HepG2 (cell line): Measurements from ENCODE around the gene PXDC1. TPM values are rescaled to one million over a fixed set of nuclear protein-coding genes. Genes with fewer than 3 reads are reported as not detected.

Experiments used
- ATF7 ChIP-seq, 2 experiments: fragments of 450-650 bp in 1 of 2; sonication (generic) in 1 of 2; formaldehyde crosslinking in 1 of 2; IDR thresholded peaks; 2 replicates each; pipeline versions ENCODE4 v1.4.0 to v1.6.1; 2016 to 2020; ENCODE audit warnings: antibody characterized with exemption in 1 of 2, mild to moderate bottlenecking in 1 of 2, missing genetic modification reagents in 1 of 2
- HINFP ChIP-seq: sonication (generic); formaldehyde crosslinking; IDR thresholded peaks from 2 replicates; pipeline ENCODE4 v1.4.0; 2020; ENCODE audit warnings: low read depth, mild to moderate bottlenecking, missing genetic modification reagents
- HNF4A ChIP-seq: sonication (generic); formaldehyde crosslinking; IDR thresholded peaks from 2 replicates; pipeline ENCODE4 v1.4.0; 2020; ENCODE audit warnings: missing genetic modification reagents
- KLF16 ChIP-seq, 2 experiments: sonication (generic) in 1 of 2; formaldehyde crosslinking in 1 of 2; IDR thresholded peaks; 2 replicates each; pipeline versions ENCODE4 v1.6.1 to v1.8.0; 2016 to 2023; ENCODE audit warnings: missing genetic modification reagents in 2 of 2, missing compliant biosample characterization in 1 of 2
- MIXL1 ChIP-seq: IDR thresholded peaks from 2 replicates; pipeline ENCODE4 v1.6.1; 2016
- RCOR2 ChIP-seq: IDR thresholded peaks from 2 replicates; pipeline ENCODE4 v1.6.1; 2016; ENCODE audit warnings: missing biosample characterization, missing genetic modification reagents
- SMC3 ChIP-seq: IDR thresholded peaks from 2 replicates; pipeline ENCODE4 v1.6.1; 2011; ENCODE audit warnings: low read length, improper control_type of control experiment
- SNAPC2 ChIP-seq: sonication (generic); formaldehyde crosslinking; IDR thresholded peaks from 2 replicates; pipeline ENCODE4 v1.8.1; 2022; ENCODE audit warnings: mild to moderate bottlenecking, missing genetic modification reagents
- ZFP90 ChIP-seq: sonication (generic); formaldehyde crosslinking; IDR thresholded peaks from 2 replicates; pipeline ENCODE4 v1.8.0; 2022; ENCODE audit warnings: missing genetic modification reagents, mild to moderate bottlenecking, inconsistent platforms, borderline replicate concordance
- ZIK1 ChIP-seq: sonication (generic); formaldehyde crosslinking; IDR thresholded peaks from 2 replicates; pipeline ENCODE4 v1.5.0; 2020; ENCODE audit warnings: mild to moderate bottlenecking, low read depth, missing genetic modification reagents, borderline replicate concordance
- ZNF101 ChIP-seq: sonication (generic); formaldehyde crosslinking; IDR thresholded peaks from 2 replicates; pipeline ENCODE4 v1.4.0; 2020; ENCODE audit warnings: mild to moderate bottlenecking, low read depth, missing genetic modification reagents, borderline replicate concordance
- ZNF33A ChIP-seq: sonication (generic); formaldehyde crosslinking; IDR thresholded peaks from 2 replicates; pipeline ENCODE4 v1.5.1; 2020; ENCODE audit warnings: missing genetic modification reagents, mild to moderate bottlenecking, moderate library complexity, borderline replicate concordance
- ZNF383 ChIP-seq: sonication (generic); formaldehyde crosslinking; IDR thresholded peaks from 2 replicates; pipeline ENCODE4 v1.4.0; 2020; ENCODE audit warnings: missing genetic modification reagents, mild to moderate bottlenecking, borderline replicate concordance
- ZNF430 ChIP-seq: sonication (generic); formaldehyde crosslinking; IDR thresholded peaks from 2 replicates; pipeline ENCODE4 v1.9.0; 2021; ENCODE audit warnings: mild to moderate bottlenecking, missing genetic modification reagents
- ZZZ3 ChIP-seq: sonication (generic); formaldehyde crosslinking; IDR thresholded peaks from 2 replicates; pipeline ENCODE4 v1.4.0; 2020; ENCODE audit warnings: missing genetic modification reagents, mild to moderate bottlenecking, borderline replicate concordance
- polyA plus RNA-seq, 8 experiments: library from polyadenylated mRNA; depleted of rRNA in 3 of 8; stranded (reverse) in 7 of 8; unstranded in 1 of 8; fragments of >200 nt; fragmentation: Illumina TruSeq in 4 of 8; extraction: Trizol in 4 of 8; gene quantifications; 2 replicates each; pipeline versions ENCODE4 v1.2.1 to v1.2.3, GENCODE V29; 2011 to 2016; ENCODE audit warnings: low read depth in 4 of 8, missing spikeins in 1 of 8, mixed read lengths in 1 of 8; ENCODE audit not compliant: insufficient read depth in 1 of 8
- total RNA-seq, 5 experiments: library from RNA; depleted of rRNA; stranded (reverse); fragments of >200 nt; fragmentation: Illumina TruSeq; extraction: Trizol; gene quantifications; 2 replicates each; pipeline ENCODE4 v1.2.3, GENCODE V29; 2016; ENCODE audit warnings: low read depth in 1 of 5
- TF ChIP-seq, protein P1 (sequence below): sonication (generic); formaldehyde crosslinking; IDR thresholded peaks from 2 replicates; pipeline ENCODE4 v1.5.1; 2020; ENCODE audit warnings: missing genetic modification reagents, mild to moderate bottlenecking, borderline replicate concordance
- TF ChIP-seq, protein P2 (sequence below): sonication (generic); formaldehyde crosslinking; IDR thresholded peaks from 2 replicates; pipeline ENCODE4 v1.9.0; 2021; ENCODE audit warnings: missing genetic modification reagents, mild to moderate bottlenecking, borderline replicate concordance
- TF ChIP-seq, protein P3 (sequence below): IDR thresholded peaks from 2 replicates; pipeline ENCODE4 v1.6.1; 2012; ENCODE audit warnings: low read length, improper control_type of control experiment

PXDC1 gene
- total and polyA plus RNA-seq, 2 of the 13 experiments (the other 11 are each of a cell fraction or from before 2014, with no cell fraction given), result 32.4 to 34.7 TPM

GRCh38 chr6:3776881-3777507 lies 25.5 kb upstream of the PXDC1 start (continued):
- TF ChIP-seq, protein P1, sequence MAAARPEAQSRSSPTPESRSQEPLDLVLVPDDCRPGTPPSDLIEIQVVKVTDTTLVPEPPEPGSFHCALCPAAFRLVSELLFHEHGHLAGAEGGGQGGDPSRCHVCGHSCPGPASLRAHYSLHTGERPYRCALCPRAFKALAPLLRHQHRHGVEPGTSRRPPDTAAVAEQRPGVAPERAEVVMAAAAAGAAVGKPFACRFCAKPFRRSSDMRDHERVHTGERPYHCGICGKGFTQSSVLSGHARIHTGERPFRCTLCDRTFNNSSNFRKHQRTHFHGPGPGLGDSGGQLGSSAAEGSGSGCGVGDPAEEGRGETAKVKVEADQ (CRISPR knock-in tag), result no peak
- TF ChIP-seq ZNF33A (CRISPR knock-in tag) (no peak), SNAPC2 (CRISPR knock-in tag) (no peak), HNF4A (CRISPR knock-in tag) (no peak), ATF7 (IDR thresholded peaks at IDR 0.05) (peak; percentile 37; the same call in 1 of the 2 replicates), ATF7 (CRISPR knock-in tag; IDR thresholded peaks at IDR 0.05) (no peak), ZNF101 (CRISPR knock-in tag) (no peak), MIXL1 (no peak), SMC3 (peak; percentile 39), HINFP (no peak), ZNF383 (no peak), KLF16 (CRISPR knock-in tag; IDR thresholded peaks at IDR 0.05) (no peak), ZNF430 (no peak), RCOR2 (CRISPR knock-in tag) (no peak), ZIK1 (CRISPR knock-in tag) (no peak), ZZZ3 (CRISPR knock-in tag) (no peak), ZFP90 (CRISPR knock-in tag) (0 out of 2 replicates have a peak, but pooled peaks have one; percentile 44)
- TF ChIP-seq, protein P2, sequence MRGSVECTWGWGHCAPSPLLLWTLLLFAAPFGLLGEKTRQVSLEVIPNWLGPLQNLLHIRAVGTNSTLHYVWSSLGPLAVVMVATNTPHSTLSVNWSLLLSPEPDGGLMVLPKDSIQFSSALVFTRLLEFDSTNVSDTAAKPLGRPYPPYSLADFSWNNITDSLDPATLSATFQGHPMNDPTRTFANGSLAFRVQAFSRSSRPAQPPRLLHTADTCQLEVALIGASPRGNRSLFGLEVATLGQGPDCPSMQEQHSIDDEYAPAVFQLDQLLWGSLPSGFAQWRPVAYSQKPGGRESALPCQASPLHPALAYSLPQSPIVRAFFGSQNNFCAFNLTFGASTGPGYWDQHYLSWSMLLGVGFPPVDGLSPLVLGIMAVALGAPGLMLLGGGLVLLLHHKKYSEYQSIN (CRISPR knock-in tag), result no peak
- TF ChIP-seq, protein P3, sequence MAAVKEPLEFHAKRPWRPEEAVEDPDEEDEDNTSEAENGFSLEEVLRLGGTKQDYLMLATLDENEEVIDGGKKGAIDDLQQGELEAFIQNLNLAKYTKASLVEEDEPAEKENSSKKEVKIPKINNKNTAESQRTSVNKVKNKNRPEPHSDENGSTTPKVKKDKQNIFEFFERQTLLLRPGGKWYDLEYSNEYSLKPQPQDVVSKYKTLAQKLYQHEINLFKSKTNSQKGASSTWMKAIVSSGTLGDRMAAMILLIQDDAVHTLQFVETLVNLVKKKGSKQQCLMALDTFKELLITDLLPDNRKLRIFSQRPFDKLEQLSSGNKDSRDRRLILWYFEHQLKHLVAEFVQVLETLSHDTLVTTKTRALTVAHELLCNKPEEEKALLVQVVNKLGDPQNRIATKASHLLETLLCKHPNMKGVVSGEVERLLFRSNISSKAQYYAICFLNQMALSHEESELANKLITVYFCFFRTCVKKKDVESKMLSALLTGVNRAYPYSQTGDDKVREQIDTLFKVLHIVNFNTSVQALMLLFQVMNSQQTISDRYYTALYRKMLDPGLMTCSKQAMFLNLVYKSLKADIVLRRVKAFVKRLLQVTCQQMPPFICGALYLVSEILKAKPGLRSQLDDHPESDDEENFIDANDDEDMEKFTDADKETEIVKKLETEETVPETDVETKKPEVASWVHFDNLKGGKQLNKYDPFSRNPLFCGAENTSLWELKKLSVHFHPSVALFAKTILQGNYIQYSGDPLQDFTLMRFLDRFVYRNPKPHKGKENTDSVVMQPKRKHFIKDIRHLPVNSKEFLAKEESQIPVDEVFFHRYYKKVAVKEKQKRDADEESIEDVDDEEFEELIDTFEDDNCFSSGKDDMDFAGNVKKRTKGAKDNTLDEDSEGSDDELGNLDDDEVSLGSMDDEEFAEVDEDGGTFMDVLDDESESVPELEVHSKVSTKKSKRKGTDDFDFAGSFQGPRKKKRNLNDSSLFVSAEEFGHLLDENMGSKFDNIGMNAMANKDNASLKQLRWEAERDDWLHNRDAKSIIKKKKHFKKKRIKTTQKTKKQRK, result no peak
